Astrocyte (in vitro differentiated cells and primary cell): ENCODE data around the gene SNPH. TPM values are rescaled to one million over a fixed set of nuclear protein-coding genes. Genes with fewer than 3 reads are reported as not detected.

Experiments used
- DNase-seq: peaks from one replicate; pipeline ENCODE4 v3.0.0-alpha.2; 2010; ENCODE audit warnings: low read depth
- FAIRE-seq: peaks from 2 replicates; lab custom pipeline; 2011; peaks lifted over from hg19 to GRCh38; lab: Jason Lieb, UNC
- H2AFZ ChIP-seq: 2 replicates; pipeline ENCODE4 v1.6.0; 2012; ENCODE audit warnings: low read depth, low read length, inconsistent platforms
- H3K27ac ChIP-seq: 2 replicates; pipeline ENCODE4 v1.5.1; 2011; ENCODE audit warnings: low read depth, low read length, inconsistent platforms
- H3K27me3 ChIP-seq: 2 replicates; pipeline ENCODE4 v1.6.0; 2011; ENCODE audit warnings: low read length, inconsistent platforms; ENCODE audit not compliant: insufficient read depth
- H3K36me3 ChIP-seq: 2 replicates; pipeline ENCODE4 v1.5.1; 2011; ENCODE audit warnings: low read length, inconsistent platforms; ENCODE audit not compliant: insufficient read depth
- H3K4me1 ChIP-seq: 2 replicates; pipeline ENCODE4 v1.5.1; 2011; ENCODE audit warnings: low read length, inconsistent platforms; ENCODE audit not compliant: insufficient read depth
- H3K4me2 ChIP-seq: 2 replicates; pipeline ENCODE4 v1.6.0; 2012; ENCODE audit warnings: low read length, inconsistent platforms
- H3K4me3 ChIP-seq: 2 replicates; pipeline ENCODE4 v1.5.1; 2011; ENCODE audit warnings: low read depth, mild to moderate bottlenecking, low read length, inconsistent platforms; ENCODE audit not compliant: insufficient read depth
- H3K79me2 ChIP-seq: 2 replicates; pipeline ENCODE4 v1.6.0; 2012; ENCODE audit warnings: mild to moderate bottlenecking, low read length, inconsistent platforms; ENCODE audit not compliant: insufficient read depth
- H3K9ac ChIP-seq: 2 replicates; pipeline ENCODE4 v1.6.0; 2012; ENCODE audit warnings: mild to moderate bottlenecking, low read length, inconsistent platforms
- H3K9me3 ChIP-seq: 2 replicates; pipeline ENCODE4 v1.5.1; 2012; ENCODE audit warnings: low read depth, mild to moderate bottlenecking, low read length, inconsistent platforms; ENCODE audit not compliant: insufficient read depth
- H4K20me1 ChIP-seq: 2 replicates; pipeline ENCODE4 v1.6.0; 2012; ENCODE audit warnings: low read length, inconsistent platforms; ENCODE audit not compliant: insufficient read depth
- H3K27ac Mint-ChIP-seq: one replicate; pipeline ENCODE4 v1.8.0; 2021; ENCODE audit warnings: mild to moderate bottlenecking, mixed read lengths; ENCODE audit not compliant: unreplicated experiment
- H3K27me3 Mint-ChIP-seq: one replicate; pipeline ENCODE4 v1.8.0; 2021; ENCODE audit warnings: low read depth, mixed read lengths; ENCODE audit not compliant: unreplicated experiment
- H3K36me3 Mint-ChIP-seq: one replicate; pipeline ENCODE4 v1.8.0; 2021; ENCODE audit warnings: low read depth, mixed read lengths; ENCODE audit not compliant: unreplicated experiment
- H3K4me1 Mint-ChIP-seq: one replicate; pipeline ENCODE4 v1.8.0; 2021; ENCODE audit warnings: low read depth, mixed read lengths; ENCODE audit not compliant: unreplicated experiment
- H3K4me3 Mint-ChIP-seq: one replicate; pipeline ENCODE4 v1.8.0; 2021; ENCODE audit warnings: mild to moderate bottlenecking, moderate library complexity, mixed read lengths; ENCODE audit not compliant: unreplicated experiment
- H3K9me3 Mint-ChIP-seq: one replicate; pipeline ENCODE4 v1.8.0; 2021; ENCODE audit warnings: mild to moderate bottlenecking, mixed read lengths; ENCODE audit not compliant: unreplicated experiment
- EZH2 ChIP-seq: IDR thresholded peaks from 2 replicates; pipeline ENCODE4 v1.6.1; 2012; ENCODE audit warnings: mild to moderate bottlenecking, low read length, inconsistent platforms; ENCODE audit not compliant: insufficient read depth
- total RNA-seq: library from RNA; stranded (reverse); gene quantifications from 2 replicates; pipeline ENCODE4 v1.2.1, GENCODE V29; 2021
- TF ChIP-seq, protein P1 (sequence below): IDR thresholded peaks from 2 replicates; pipeline ENCODE4 v1.5.1; 2011; ENCODE audit warnings: low read depth, mild to moderate bottlenecking, inconsistent platforms, low read length, moderate library complexity; ENCODE audit not compliant: insufficient read depth

The SNPH gene
- total RNA-seq, 1 donor from 2014 or later, result 7.9 TPM

DNA sequence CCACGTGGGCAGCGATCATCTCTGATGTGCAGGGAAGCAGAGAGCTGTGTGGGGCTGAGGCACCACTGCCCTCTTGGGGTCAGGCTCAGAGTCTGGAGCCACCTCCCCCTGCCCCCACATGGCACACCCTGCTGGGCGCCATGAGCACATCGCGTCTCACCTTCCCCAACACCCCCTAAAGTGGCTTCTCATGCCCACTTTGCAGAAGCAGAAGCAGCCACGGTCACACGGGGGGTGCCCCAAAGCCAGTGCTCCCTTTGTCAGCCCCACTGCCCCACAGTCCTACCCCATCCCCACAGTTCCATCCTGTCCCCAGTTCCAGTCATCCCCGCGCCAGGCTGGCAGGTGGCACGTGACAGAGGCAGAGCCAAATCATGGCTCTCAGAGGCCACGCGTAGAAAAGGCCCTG, 43.3 kb downstream of the SNPH start:
- no peak overlapping the region for H3K27ac Mint-ChIP-seq
- H3K79me2 ChIP-seq, result no peaks in the 10 kb centered on the region

DNA sequence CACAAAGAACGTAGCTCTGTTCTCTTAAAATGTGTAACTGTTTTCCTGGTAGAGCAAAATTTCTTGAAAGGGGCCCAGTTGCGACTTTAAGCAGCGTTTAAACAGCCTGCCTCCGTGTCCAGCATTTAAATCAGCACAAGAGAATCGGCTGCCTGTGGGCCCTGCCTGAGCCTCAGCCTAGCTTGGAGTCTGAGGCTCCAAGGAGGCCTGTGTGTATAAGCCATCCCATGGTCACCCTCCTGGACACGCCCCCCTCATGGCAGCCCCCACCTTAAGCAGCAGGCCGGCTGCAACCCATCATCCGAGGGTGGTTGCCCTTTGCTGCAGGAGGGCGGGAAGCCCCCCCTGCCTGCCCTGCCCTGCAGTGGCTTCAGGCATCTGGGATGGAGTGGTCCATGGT, 44.0 kb downstream of the SNPH start:
- H3K36me3 Mint-ChIP-seq, result no peaks in the 10 kb centered on the region
- TF ChIP-seq, protein P1, sequence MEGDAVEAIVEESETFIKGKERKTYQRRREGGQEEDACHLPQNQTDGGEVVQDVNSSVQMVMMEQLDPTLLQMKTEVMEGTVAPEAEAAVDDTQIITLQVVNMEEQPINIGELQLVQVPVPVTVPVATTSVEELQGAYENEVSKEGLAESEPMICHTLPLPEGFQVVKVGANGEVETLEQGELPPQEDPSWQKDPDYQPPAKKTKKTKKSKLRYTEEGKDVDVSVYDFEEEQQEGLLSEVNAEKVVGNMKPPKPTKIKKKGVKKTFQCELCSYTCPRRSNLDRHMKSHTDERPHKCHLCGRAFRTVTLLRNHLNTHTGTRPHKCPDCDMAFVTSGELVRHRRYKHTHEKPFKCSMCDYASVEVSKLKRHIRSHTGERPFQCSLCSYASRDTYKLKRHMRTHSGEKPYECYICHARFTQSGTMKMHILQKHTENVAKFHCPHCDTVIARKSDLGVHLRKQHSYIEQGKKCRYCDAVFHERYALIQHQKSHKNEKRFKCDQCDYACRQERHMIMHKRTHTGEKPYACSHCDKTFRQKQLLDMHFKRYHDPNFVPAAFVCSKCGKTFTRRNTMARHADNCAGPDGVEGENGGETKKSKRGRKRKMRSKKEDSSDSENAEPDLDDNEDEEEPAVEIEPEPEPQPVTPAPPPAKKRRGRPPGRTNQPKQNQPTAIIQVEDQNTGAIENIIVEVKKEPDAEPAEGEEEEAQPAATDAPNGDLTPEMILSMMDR, result no peak
- no peak for TF ChIP-seq EZH2
- Histone ChIP-seq H3K36me3 (no peaks in the 10 kb centered on the region), H3K27me3 (no peaks in the 10 kb centered on the region), H3K79me2 (no peaks in the 10 kb centered on the region), H4K20me1 (no peaks in the 10 kb centered on the region), H3K9ac (no peak overlapping the region), H3K9me3 (no peaks in the 10 kb centered on the region), H3K27ac (no peak overlapping the region), H3K4me1 (peaks cover 8% of the 10 kb centered on the region), H2AFZ (no peak overlapping the region), H3K4me3 (no peak overlapping the region), H3K4me2 (no peak overlapping the region)
- H3K4me1 Mint-ChIP-seq, result peaks cover 4% of the 10 kb centered on the region
- DNase-seq (no peak), FAIRE-seq (no peak)
- H3K9me3 Mint-ChIP-seq, result no peaks in the 10 kb centered on the region
- no peak overlapping the region for H3K4me3 Mint-ChIP-seq
- H3K27ac Mint-ChIP-seq, result no peak overlapping the region
- no peaks in the 10 kb centered on the region for H3K27me3 Mint-ChIP-seq

More for the DNA sequence above, 43.3 kb downstream of the SNPH start:
- no peaks in the 10 kb centered on the region for H3K9me3 ChIP-seq
- DNase-seq, result no peak
- H2AFZ ChIP-seq, result no peak overlapping the region
- H3K27me3 ChIP-seq, result no peaks in the 10 kb centered on the region
- no peak overlapping the region for H3K9ac ChIP-seq
- no peak overlapping the region for H3K4me3 ChIP-seq
- H3K27ac ChIP-seq, result no peak overlapping the region
- no peaks in the 10 kb centered on the region for H3K27me3 Mint-ChIP-seq
- H3K4me1 ChIP-seq, result peaks cover 8% of the 10 kb centered on the region
- H3K36me3 Mint-ChIP-seq, result peaks cover 2% of the 10 kb centered on the region
- no peak overlapping the region for H3K4me3 Mint-ChIP-seq
- H4K20me1 ChIP-seq, result no peaks in the 10 kb centered on the region
- H3K4me2 ChIP-seq, result no peak overlapping the region
- no peaks in the 10 kb centered on the region for H3K36me3 ChIP-seq
- no peaks in the 10 kb centered on the region for H3K9me3 Mint-ChIP-seq
- no peak for FAIRE-seq
- peaks cover 4% of the 10 kb centered on the region for H3K4me1 Mint-ChIP-seq
- TF ChIP-seq, protein P1, result no peak
- TF ChIP-seq EZH2, result no peak

DNA sequence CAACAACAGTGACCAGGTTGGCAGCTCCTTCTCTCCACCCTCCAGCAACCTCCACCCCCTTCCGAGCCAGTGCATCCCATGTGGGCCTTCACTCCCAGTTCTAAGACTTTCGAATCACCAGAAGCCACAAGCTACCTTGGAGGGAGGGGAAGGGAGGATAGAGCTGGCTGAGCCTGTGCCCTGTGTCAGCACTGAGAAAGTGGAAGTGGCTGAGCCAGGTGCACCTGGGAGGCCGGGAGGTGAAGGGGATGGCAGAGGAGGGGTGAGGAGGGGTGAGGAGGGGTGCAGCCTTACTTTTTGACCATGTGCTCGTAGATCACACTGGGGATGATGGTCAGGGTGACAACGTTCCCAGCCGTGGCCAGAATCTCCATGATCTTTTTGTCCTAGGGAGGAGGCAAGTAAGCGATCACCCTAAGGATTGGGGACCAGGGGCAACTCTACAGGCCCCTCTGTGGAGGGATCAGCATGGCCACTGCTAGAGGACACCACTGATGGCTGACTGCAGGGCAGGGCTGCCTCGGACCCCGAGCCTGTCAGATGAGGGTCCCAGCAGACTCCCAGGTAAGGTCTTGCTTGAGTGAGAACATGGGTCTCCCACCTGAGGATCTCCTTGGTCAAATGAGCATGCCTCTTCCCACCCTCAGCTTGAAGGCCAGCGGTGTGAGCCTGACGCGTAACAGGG, 44.6 kb downstream of the SNPH start:
- Histone ChIP-seq H3K9ac (no peak overlapping the region), H3K36me3 (no peaks in the 10 kb centered on the region), H3K27me3 (no peaks in the 10 kb centered on the region), H3K27ac (no peak overlapping the region), H3K4me1 (peaks cover 8% of the 10 kb centered on the region), H2AFZ (no peak overlapping the region), H3K4me3 (no peak overlapping the region), H4K20me1 (no peaks in the 10 kb centered on the region), H3K79me2 (no peaks in the 10 kb centered on the region), H3K9me3 (no peaks in the 10 kb centered on the region), H3K4me2 (no peak overlapping the region)
- DNase-seq, result no peak
- no peak for FAIRE-seq
- TF ChIP-seq, protein P1, result no peak
- no peak for TF ChIP-seq EZH2
- Mint-ChIP-seq H3K9me3 (no peaks in the 10 kb centered on the region), H3K36me3 (no peaks in the 10 kb centered on the region), H3K27me3 (no peaks in the 10 kb centered on the region), H3K27ac (no peak overlapping the region), H3K4me1 (peaks cover 4% of the 10 kb centered on the region), H3K4me3 (no peak overlapping the region)
